ENCODE results near the gene CSF3R. TPM values are rescaled to one million over a fixed set of nuclear protein-coding genes. Genes with fewer than 3 reads are reported as not detected.
"Not testable (repeated sequence)": the region's sequence is repeated elsewhere in the genome, so short reads cannot be mapped to it uniquely, and the experiment has no call there.

The CSF3R gene
- total and polyA plus RNA-seq, 2 experiments from 2014 or later, result not detected

GRCh38 chr1:36511804-36512798, 29.4 kb upstream of the CSF3R start:
- Histone ChIP-seq H3F3A (ENCODE audit: insufficient read depth) (no peaks in the 10 kb centered on the region), H3K79me2 (ENCODE audit: insufficient read depth) (no peaks in the 10 kb centered on the region), H3K9ac (no peak overlapping the region), H3K27ac (no peak overlapping the region), H3K36me3 (ENCODE audit: low read depth) (no peaks in the 10 kb centered on the region), H2AFZ (no peak overlapping the region), H3K4me2 (ENCODE audit: unreplicated experiment) (no peak overlapping the region), H3K4me3 (no peak overlapping the region), H3K27me3 (replicated peaks; ENCODE audit: insufficient read depth) (no peaks in the 10 kb centered on the region; the same call in 1 of the 2 replicates), H3K9me2 (ENCODE audit: insufficient read depth) (no peaks in the 10 kb centered on the region), H3K9me3 (ENCODE audit: low read depth) (no peaks in the 10 kb centered on the region), H4K20me1 (ENCODE audit: insufficient read depth) (no peaks in the 10 kb centered on the region), H3K4me1 (ENCODE audit: insufficient read depth) (no peaks in the 10 kb centered on the region)
- in situ Hi-C loops (cut with MboI), result no loop called here
- TF ChIP-seq EZH2phosphoT487 (IDR thresholded peaks at IDR 0.05; ENCODE audit: insufficient read depth, low read depth) (no peak), EZH2 (IDR thresholded peaks at IDR 0.05; ENCODE audit: insufficient read depth, poor library complexity, severe bottlenecking) (no peak)
- DNase-seq, result peak; percentile 58
- 67 to 71% methylated on average over 15 of the region's 15 CpGs for WGBS, 2 experiments (ENCODE audit: low coverage in 1 of 2, low lambda C conversion rate in 2 of 2, missing lambda C conversion rate in 2 of 2)

- H3K27ac ChIP-seq; H3K9me2 ChIP-seq (ENCODE audit: insufficient read depth); H3F3A ChIP-seq (ENCODE audit: insufficient read depth); H3K9me3 ChIP-seq (ENCODE audit: low read depth); in situ Hi-C loops (cut with MboI); H3K36me3 ChIP-seq (ENCODE audit: low read depth); DNase-seq; H4K20me1 ChIP-seq (ENCODE audit: insufficient read depth); H3K79me2 ChIP-seq (ENCODE audit: insufficient read depth); H3K4me3 ChIP-seq; H3K27me3 ChIP-seq (replicated peaks; ENCODE audit: insufficient read depth); H3K4me2 ChIP-seq (ENCODE audit: unreplicated experiment); H2AFZ ChIP-seq; H3K9ac ChIP-seq; H3K4me1 ChIP-seq (ENCODE audit: insufficient read depth): not testable (repeated sequence)
- WGBS, 2 experiments (ENCODE audit: low coverage in 1 of 2, low lambda C conversion rate in 2 of 2, missing lambda C conversion rate in 2 of 2), result 34 to 49% methylated on average over 2 of the region's 2 CpGs
These were observed 28.5 kb upstream of the CSF3R start for GRCh38 chr1:36511220-36511619.

- H3K27ac ChIP-seq, result no peak overlapping the region
- H3K36me3 ChIP-seq (ENCODE audit: low read depth), result no peaks in the 10 kb centered on the region
- no peak overlapping the region for H3K9ac ChIP-seq
- no peaks in the 10 kb centered on the region for H3F3A ChIP-seq (ENCODE audit: insufficient read depth)
- no peak overlapping the region for H3K4me2 ChIP-seq (ENCODE audit: unreplicated experiment)
- no peaks in the 10 kb centered on the region for H3K4me1 ChIP-seq (ENCODE audit: insufficient read depth)
- no peak for DNase-seq
- no peaks in the 10 kb centered on the region for H3K9me2 ChIP-seq (ENCODE audit: insufficient read depth)
- 49 to 57% methylated on average over 7 of the region's 7 CpGs for WGBS, 2 experiments (ENCODE audit: low coverage in 1 of 2, low lambda C conversion rate in 2 of 2, missing lambda C conversion rate in 2 of 2)
- H2AFZ ChIP-seq, result no peak overlapping the region
- TF ChIP-seq EZH2 (IDR thresholded peaks at IDR 0.05; ENCODE audit: insufficient read depth, poor library complexity, severe bottlenecking) (no peak), EZH2phosphoT487 (IDR thresholded peaks at IDR 0.05; ENCODE audit: insufficient read depth, low read depth) (no peak)
- H4K20me1 ChIP-seq (ENCODE audit: insufficient read depth), result no peaks in the 10 kb centered on the region
- no peaks in the 10 kb centered on the region for H3K79me2 ChIP-seq (ENCODE audit: insufficient read depth)
- no peak overlapping the region for H3K4me3 ChIP-seq
- peaks cover 11% of the 10 kb centered on the region for H3K27me3 ChIP-seq (replicated peaks; ENCODE audit: insufficient read depth)
- in situ Hi-C loops (cut with MboI), result no loop called here
- no peaks in the 10 kb centered on the region for H3K9me3 ChIP-seq (ENCODE audit: low read depth)
These were observed 27.7 kb upstream of the CSF3R start for GRCh38 chr1:36510418-36510817.

- no peaks in the 10 kb centered on the region for H3K9me2 ChIP-seq (ENCODE audit: insufficient read depth)
- H3K4me3 ChIP-seq, result no peak overlapping the region
- H3K4me2 ChIP-seq (ENCODE audit: unreplicated experiment), result no peak overlapping the region
- no peaks in the 10 kb centered on the region for H3K9me3 ChIP-seq (ENCODE audit: low read depth)
- no peak overlapping the region for H2AFZ ChIP-seq
- DNase-seq, result no peak
- in situ Hi-C loops (cut with MboI), result no loop called here
- H4K20me1 ChIP-seq (ENCODE audit: insufficient read depth), result no peaks in the 10 kb centered on the region
- TF ChIP-seq EZH2 (IDR thresholded peaks at IDR 0.05; ENCODE audit: insufficient read depth, poor library complexity, severe bottlenecking) (no peak), EZH2phosphoT487 (IDR thresholded peaks at IDR 0.05; ENCODE audit: insufficient read depth, low read depth) (no peak)
- no peaks in the 10 kb centered on the region for H3K79me2 ChIP-seq (ENCODE audit: insufficient read depth)
- 51 to 59% methylated on average over 3 of the region's 3 CpGs for WGBS, 2 experiments (ENCODE audit: low coverage in 1 of 2, low lambda C conversion rate in 2 of 2, missing lambda C conversion rate in 2 of 2)
- H3K9ac ChIP-seq, result no peak overlapping the region
- peaks cover 25% of the 10 kb centered on the region for H3K27me3 ChIP-seq (replicated peaks; ENCODE audit: insufficient read depth)
- no peaks in the 10 kb centered on the region for H3F3A ChIP-seq (ENCODE audit: insufficient read depth)
- H3K27ac ChIP-seq, result no peak overlapping the region
- no peaks in the 10 kb centered on the region for H3K4me1 ChIP-seq (ENCODE audit: insufficient read depth)
- no peaks in the 10 kb centered on the region for H3K36me3 ChIP-seq (ENCODE audit: low read depth)
These were observed 25.5 kb upstream of the CSF3R start for GRCh38 chr1:36508257-36508656.
